Left lung (tissue), 10 donors: ENCODE measurements around the gene TRIM69. TPM values are rescaled to one million over a fixed set of nuclear protein-coding genes. Genes with fewer than 3 reads are reported as not detected.

ENCODE experiments used
- ATAC-seq: fragments of 200-7000 bp; cut with Tn5 transposase; one replicate; pipeline ENCODE4 v1.9.1; 2020; ENCODE audit warnings: moderate library complexity
- DNase-seq, 4 donors: peaks; one replicate each; pipeline ENCODE4 v3.0.0-alpha.2; 2013 to 2020
- H3K27ac ChIP-seq, 2 donors: fragments of 200-600 bp; sonication (generic) in 1 of 2; one replicate each; pipeline versions ENCODE4 v1.5.0 to v1.8.0; 2020 to 2021
- H3K27me3 ChIP-seq, 2 donors: fragments of 200-600 bp; sonication (generic) in 1 of 2; one replicate each; pipeline versions ENCODE4 v1.5.0 to v1.8.0; 2020 to 2021
- H3K36me3 ChIP-seq, 2 donors: fragments of 200-600 bp; sonication (generic) in 1 of 2; one replicate each; pipeline versions ENCODE4 v1.5.0 to v1.8.0; 2020 to 2021
- H3K4me1 ChIP-seq, 2 donors: fragments of 200-600 bp; one replicate each; pipeline ENCODE4 v1.8.0; 2021
- H3K4me3 ChIP-seq, 2 donors: fragments of 200-600 bp; sonication (generic) in 1 of 2; one replicate each; pipeline versions ENCODE4 v1.5.0 to v1.8.0; 2020 to 2021; ENCODE audit warnings: mild to moderate bottlenecking in 1 of 2
- H3K9me3 ChIP-seq, 2 donors: fragments of 200-600 bp; sonication (generic) in 1 of 2; one replicate each; pipeline versions ENCODE4 v1.5.0 to v1.8.0; 2020 to 2021
- intact Hi-C, 2 donors: fragments of 100-400 bp; cut with DNase I; formaldehyde crosslinking; loops; one replicate each; pipeline versions ENCODE4 v1.11.2 to v1.14.2; 2022
- polyA plus RNA-seq, 6 donors: library from polyadenylated mRNA; unstranded; fragments of 120-200 nt; gene quantifications; one replicate each; pipeline ENCODE4 v1.2.1, GENCODE V29; 2013; ENCODE audit not compliant: insufficient read length in 6 of 6
- total RNA-seq, 2 donors: library from RNA; stranded (reverse); fragmentation: NEBNext Ultra II Directional; extraction: Animal tissue kit (Norgen Biotek cat#: 25700); gene quantifications; one replicate each; pipeline ENCODE4 v1.2.1, GENCODE V29; 2021
- TF ChIP-seq, protein P1 (sequence below), 2 donors: fragments of 200-600 bp; sonication (generic) in 1 of 2; IDR thresholded peaks; one replicate each; pipeline versions ENCODE4 v1.5.0 to v1.8.0; 2021; ENCODE audit warnings: antibody characterized with exemption in 2 of 2
- donor health status: DM: no; HTN: yes; CAD: no.
- donor health status: DM: no; HTN: no; CAD: no.

TRIM69 gene
- total and polyA plus RNA-seq, 8 donors, result 15.5 to 30.8 (median 23.5) TPM

DNA sequence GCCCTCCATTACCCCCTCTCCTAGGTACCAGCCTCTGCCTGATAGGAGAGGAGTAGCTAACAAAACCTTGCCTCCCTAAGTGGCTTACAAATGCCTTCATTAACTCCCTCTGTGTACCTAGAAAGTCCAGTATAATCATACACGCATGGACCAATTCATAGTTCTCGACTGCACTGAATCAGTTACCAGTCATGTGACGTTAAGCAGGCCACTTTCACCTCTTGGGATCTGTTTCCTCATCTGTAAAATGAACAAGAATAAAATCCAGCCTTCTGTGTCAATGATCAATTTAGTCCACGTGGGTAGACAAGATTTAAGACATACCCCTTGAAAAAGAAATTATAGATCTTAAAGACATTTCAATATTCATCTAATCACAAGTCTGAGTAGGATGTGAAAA lies 72.2 kb downstream of the TRIM69 start:
- H3K4me3 ChIP-seq, result no peak overlapping the region
- no peak overlapping the region for H3K27ac ChIP-seq
- H3K36me3 ChIP-seq, result no peaks in the 10 kb centered on the region
- intact Hi-C loops, result no loop called here
- TF ChIP-seq, protein P1, sequence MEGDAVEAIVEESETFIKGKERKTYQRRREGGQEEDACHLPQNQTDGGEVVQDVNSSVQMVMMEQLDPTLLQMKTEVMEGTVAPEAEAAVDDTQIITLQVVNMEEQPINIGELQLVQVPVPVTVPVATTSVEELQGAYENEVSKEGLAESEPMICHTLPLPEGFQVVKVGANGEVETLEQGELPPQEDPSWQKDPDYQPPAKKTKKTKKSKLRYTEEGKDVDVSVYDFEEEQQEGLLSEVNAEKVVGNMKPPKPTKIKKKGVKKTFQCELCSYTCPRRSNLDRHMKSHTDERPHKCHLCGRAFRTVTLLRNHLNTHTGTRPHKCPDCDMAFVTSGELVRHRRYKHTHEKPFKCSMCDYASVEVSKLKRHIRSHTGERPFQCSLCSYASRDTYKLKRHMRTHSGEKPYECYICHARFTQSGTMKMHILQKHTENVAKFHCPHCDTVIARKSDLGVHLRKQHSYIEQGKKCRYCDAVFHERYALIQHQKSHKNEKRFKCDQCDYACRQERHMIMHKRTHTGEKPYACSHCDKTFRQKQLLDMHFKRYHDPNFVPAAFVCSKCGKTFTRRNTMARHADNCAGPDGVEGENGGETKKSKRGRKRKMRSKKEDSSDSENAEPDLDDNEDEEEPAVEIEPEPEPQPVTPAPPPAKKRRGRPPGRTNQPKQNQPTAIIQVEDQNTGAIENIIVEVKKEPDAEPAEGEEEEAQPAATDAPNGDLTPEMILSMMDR (IDR thresholded peaks at IDR 0.05), result no peak
- H3K9me3 ChIP-seq, result no peaks in the 10 kb centered on the region
- no peaks in the 10 kb centered on the region for H3K27me3 ChIP-seq
- no peak for ATAC-seq
- H3K4me1 ChIP-seq, result no peaks in the 10 kb centered on the region
- no peak for DNase-seq

DNA sequence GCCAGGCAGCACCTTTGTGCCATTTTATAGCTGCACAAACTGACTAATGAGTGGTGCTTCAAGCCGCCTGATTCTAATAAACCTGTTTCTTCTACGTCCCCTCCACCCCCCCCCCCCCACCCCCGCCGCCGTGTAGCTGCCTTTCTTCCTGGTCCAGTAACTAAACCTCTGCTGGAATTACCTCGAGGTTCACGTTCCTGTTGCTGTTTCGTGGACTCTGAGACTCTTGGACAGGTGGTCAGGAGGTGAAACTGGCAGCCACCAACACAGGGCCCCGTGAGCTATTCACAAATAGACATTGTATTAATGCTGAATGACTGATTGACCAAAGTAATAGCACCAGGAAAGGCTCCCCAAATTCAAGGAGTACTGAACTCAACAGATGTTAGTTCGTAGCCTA lies 73.9 kb downstream of the TRIM69 start:
- ATAC-seq, result no peak
- TF ChIP-seq, protein P1 (IDR thresholded peaks at IDR 0.05), result no peak
- Histone ChIP-seq H3K36me3 (no peaks in the 10 kb centered on the region), H3K9me3 (no peaks in the 10 kb centered on the region), H3K4me1 (no peaks in the 10 kb centered on the region), H3K27me3 (no peaks in the 10 kb centered on the region), H3K27ac (no peak overlapping the region), H3K4me3 (no peak overlapping the region)
- DNase-seq, result no peak
- intact Hi-C loops, result no loop called here

DNA sequence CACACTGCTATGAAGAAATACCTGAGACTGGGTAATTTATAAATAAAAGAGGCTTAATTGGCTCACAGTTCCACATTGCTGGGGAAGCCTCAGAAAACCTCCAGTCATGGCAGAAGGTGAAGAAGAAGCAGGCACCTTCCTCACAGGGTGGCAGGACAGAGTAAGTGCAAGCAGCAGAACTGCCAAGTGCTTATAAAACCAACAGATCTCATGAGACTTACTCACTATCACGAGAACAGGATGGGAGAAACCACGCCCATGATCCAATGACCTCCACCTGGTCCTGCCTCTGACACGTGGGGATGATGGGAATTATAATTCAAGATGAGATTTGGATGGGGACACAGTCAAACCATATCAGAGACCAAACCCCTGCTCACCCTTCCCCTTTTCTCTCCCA lies 75.0 kb downstream of the TRIM69 start:
- peak; percentile 22 for ATAC-seq
- no peak for DNase-seq

DNA sequence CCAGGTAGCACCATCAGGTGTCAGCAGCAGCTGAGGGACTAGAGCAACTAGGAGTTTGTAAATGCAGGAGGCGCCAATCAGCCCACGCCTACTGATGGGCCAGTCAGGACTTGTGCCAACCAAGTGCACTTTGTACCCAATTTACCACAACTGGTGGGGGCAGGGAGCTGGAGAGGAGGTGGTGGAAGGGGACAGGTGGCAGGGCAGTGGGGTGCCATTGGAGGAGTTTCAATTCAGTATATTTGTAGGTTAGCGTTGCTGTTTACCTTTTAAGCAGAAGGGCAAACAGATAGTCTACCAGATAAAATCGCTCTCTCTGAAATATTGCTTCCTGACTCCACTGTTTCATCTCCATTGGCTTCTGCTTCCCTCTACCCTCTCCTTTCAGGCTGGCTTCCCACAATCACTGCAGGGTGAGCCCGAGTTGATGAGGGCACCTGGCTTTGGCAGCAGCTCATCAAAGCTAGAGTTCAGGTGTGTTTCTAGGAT lies 75.7 kb downstream of the TRIM69 start:
- Histone ChIP-seq H3K4me3 (no peak overlapping the region), H3K27me3 (no peaks in the 10 kb centered on the region), H3K4me1 (no peaks in the 10 kb centered on the region), H3K36me3 (no peaks in the 10 kb centered on the region), H3K27ac (no peak overlapping the region), H3K9me3 (no peaks in the 10 kb centered on the region)
- TF ChIP-seq, protein P1 (IDR thresholded peaks at IDR 0.05), result no peak
- ATAC-seq, result no peak
- intact Hi-C loops, result no loop called here
- DNase-seq, result no peak

More for the DNA sequence above, 75.0 kb downstream of the TRIM69 start:
- TF ChIP-seq, protein P1 (IDR thresholded peaks at IDR 0.05), result no peak
- no peaks in the 10 kb centered on the region for H3K36me3 ChIP-seq
- H3K4me1 ChIP-seq, result no peaks in the 10 kb centered on the region
- H3K27me3 ChIP-seq, result no peaks in the 10 kb centered on the region
- H3K4me3 ChIP-seq, result no peak overlapping the region
- intact Hi-C loops, result no loop called here
- H3K27ac ChIP-seq, result no peak overlapping the region
- no peaks in the 10 kb centered on the region for H3K9me3 ChIP-seq

DNA sequence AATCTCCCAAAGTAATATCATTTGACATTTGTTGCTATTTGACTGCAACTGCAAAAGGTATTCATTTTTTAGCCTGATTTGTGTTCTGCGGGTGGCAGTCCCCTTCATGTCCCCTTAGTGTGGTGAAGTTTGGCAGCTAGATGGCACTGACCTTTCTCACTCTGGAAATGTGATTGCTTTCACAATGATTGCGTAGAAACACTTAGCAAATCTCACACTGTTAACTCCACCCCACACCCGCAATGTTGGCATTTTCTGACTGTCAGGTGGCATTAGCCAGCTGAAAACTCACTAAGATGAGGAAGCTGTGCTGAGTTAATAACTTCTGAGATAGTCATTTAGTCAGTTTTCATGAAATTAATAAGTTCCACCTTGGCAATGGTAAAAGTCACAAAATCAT lies 76.9 kb downstream of the TRIM69 start:
- TF ChIP-seq, protein P1 (IDR thresholded peaks at IDR 0.05), result no peak
- H3K27ac ChIP-seq, result no peak overlapping the region
- no peaks in the 10 kb centered on the region for H3K9me3 ChIP-seq
- H3K36me3 ChIP-seq, result no peaks in the 10 kb centered on the region
- no peaks in the 10 kb centered on the region for H3K27me3 ChIP-seq
- intact Hi-C loops, result no loop called here
- no peaks in the 10 kb centered on the region for H3K4me1 ChIP-seq
- peak; percentile 79 for ATAC-seq
- DNase-seq, result peak in 1 of 4 donors; percentile 37
- no peak overlapping the region for H3K4me3 ChIP-seq

Other genes with a start within 250 kb of the TRIM69 start
- gene EIF3J, start 199.4 kb upstream of the TRIM69 start, total RNA-seq, result 10 to 100 TPM; 58.9 to 77.1 TPM
- gene EIF3J, start 199.4 kb upstream of the TRIM69 start, polyA plus RNA-seq, result 100 to 1,000 TPM in 2 of 6 donors, 10 to 100 TPM in 4; 83.1 to 102 (median 97.6) TPM
- 10 to 100 TPM; 72.6 to 92.5 TPM for gene SPG11, start 72.9 kb upstream of the TRIM69 start, total RNA-seq
- gene SPG11, start 72.9 kb upstream of the TRIM69 start, polyA plus RNA-seq, result 10 to 100 TPM; 80.0 to 86.2 (median 83.2) TPM
- gene PATL2, start 25.2 kb upstream of the TRIM69 start, total RNA-seq, result 1 to 10 TPM; 1.7 to 3.8 TPM
- gene PATL2, start 25.2 kb upstream of the TRIM69 start, polyA plus RNA-seq, result 1 to 10 TPM in 5 of 6 donors, under 1 TPM in 1; 0.88 to 1.5 (median 1.1) TPM
- 1,000 to 10,000 TPM; 4,127 to 5,072 TPM for gene B2M, start 25.0 kb upstream of the TRIM69 start, total RNA-seq
- gene B2M, start 25.0 kb upstream of the TRIM69 start, polyA plus RNA-seq, result 1,000 to 10,000 TPM; 1,154 to 1,667 (median 1,413) TPM
- not detected for gene TERB2, start 220.2 kb downstream of the TRIM69 start, total RNA-seq
- gene TERB2, start 220.2 kb downstream of the TRIM69 start, polyA plus RNA-seq, result not detected